ENCODE measurements around the gene PTPRM.

The PTPRM gene

DNA sequence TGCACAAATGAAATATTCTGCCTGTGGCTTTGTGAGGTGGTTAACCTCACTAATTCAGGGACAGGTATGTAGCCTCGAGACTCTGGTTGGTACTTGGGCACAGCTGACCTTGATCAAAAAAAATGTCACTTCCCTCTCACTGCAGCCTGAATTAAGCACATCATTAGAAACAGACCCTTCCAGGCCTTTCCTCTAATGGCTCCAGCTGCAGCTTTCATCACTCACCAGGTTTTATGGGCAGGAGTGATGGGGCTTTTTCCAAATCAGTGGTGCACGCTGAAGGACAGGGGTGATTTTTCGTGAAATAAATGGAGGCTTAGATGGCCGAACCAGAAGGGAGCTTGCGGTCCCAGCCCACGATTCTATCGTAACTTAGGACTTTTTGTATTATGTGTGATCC lies 829.1 kb downstream of the PTPRM start:
- Histone ChIP-seq H3K36me3 (ENCODE audit: insufficient read depth, low read length) (no peaks in the 10 kb centered on the region), H3K9ac (ENCODE audit: low read depth, low read length, poor library complexity, severe bottlenecking) (no peak overlapping the region), H3K4me2 (ENCODE audit: low read depth, low read length, poor library complexity, severe bottlenecking) (no peak overlapping the region), H3K9me3 (ENCODE audit: insufficient read depth, low read depth, low read length) (no peaks in the 10 kb centered on the region), H4K20me1 (ENCODE audit: insufficient read depth, low read length, poor library complexity, severe bottlenecking) (no peaks in the 10 kb centered on the region), H3K9me2 (replicated peaks; ENCODE audit: low read depth, low read length) (no peaks in the 10 kb centered on the region), H3K27me3 (ENCODE audit: insufficient read depth, low read length, poor library complexity, severe bottlenecking) (no peaks in the 10 kb centered on the region), H2AFZ (ENCODE audit: low read length) (no peak overlapping the region), H3K79me2 (ENCODE audit: insufficient read depth, low read length) (no peaks in the 10 kb centered on the region), H3K4me3 (ENCODE audit: low read length, poor library complexity, severe bottlenecking) (no peak overlapping the region), H3K4me1 (ENCODE audit: insufficient read depth, low read length, poor library complexity, severe bottlenecking) (no peaks in the 10 kb centered on the region), H3F3A (ENCODE audit: low read depth) (no peaks in the 10 kb centered on the region)
- TF ChIP-seq EZH2phosphoT487 (IDR thresholded peaks at IDR 0.05; ENCODE audit: borderline replicate concordance), result no peak
- TF ChIP-seq, protein P1, sequence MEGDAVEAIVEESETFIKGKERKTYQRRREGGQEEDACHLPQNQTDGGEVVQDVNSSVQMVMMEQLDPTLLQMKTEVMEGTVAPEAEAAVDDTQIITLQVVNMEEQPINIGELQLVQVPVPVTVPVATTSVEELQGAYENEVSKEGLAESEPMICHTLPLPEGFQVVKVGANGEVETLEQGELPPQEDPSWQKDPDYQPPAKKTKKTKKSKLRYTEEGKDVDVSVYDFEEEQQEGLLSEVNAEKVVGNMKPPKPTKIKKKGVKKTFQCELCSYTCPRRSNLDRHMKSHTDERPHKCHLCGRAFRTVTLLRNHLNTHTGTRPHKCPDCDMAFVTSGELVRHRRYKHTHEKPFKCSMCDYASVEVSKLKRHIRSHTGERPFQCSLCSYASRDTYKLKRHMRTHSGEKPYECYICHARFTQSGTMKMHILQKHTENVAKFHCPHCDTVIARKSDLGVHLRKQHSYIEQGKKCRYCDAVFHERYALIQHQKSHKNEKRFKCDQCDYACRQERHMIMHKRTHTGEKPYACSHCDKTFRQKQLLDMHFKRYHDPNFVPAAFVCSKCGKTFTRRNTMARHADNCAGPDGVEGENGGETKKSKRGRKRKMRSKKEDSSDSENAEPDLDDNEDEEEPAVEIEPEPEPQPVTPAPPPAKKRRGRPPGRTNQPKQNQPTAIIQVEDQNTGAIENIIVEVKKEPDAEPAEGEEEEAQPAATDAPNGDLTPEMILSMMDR (conservative IDR thresholded peaks at IDR 0.05; ENCODE audit: low read length), result no peak

DNA sequence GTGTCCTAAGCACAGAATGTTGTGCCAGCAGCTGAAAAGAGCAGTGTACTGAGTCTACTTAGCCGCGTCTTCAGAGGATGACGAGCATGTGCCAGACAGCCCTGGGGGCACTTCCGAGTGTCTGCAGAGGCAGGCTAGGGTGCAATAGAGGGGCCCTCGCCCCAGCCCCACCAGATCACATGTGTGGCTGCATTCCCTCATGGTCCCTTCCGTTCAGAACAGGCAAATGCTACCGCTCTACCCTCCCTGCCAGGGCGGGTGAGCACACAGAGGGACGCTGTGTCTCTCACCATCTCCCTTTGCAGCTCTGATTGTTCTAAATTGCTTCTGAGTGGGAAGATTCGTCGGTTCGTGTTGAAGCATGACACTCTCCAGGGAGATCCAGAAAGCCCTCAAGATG lies 829.9 kb downstream of the PTPRM start:
- H3K27me3 ChIP-seq (ENCODE audit: insufficient read depth, low read length, poor library complexity, severe bottlenecking), result no peaks in the 10 kb centered on the region
- TF ChIP-seq EZH2phosphoT487 (IDR thresholded peaks at IDR 0.05; ENCODE audit: borderline replicate concordance), result no peak
- TF ChIP-seq, protein P1 (conservative IDR thresholded peaks at IDR 0.05; ENCODE audit: low read length), result no peak
- no peaks in the 10 kb centered on the region for H3K4me1 ChIP-seq (ENCODE audit: insufficient read depth, low read length, poor library complexity, severe bottlenecking)
- H3K9me2 ChIP-seq (replicated peaks; ENCODE audit: low read depth, low read length), result no peaks in the 10 kb centered on the region
- no peaks in the 10 kb centered on the region for H3F3A ChIP-seq (ENCODE audit: low read depth)
- H3K9ac ChIP-seq (ENCODE audit: low read depth, low read length, poor library complexity, severe bottlenecking), result no peak overlapping the region
- H3K79me2 ChIP-seq (ENCODE audit: insufficient read depth, low read length), result no peaks in the 10 kb centered on the region
- no peak overlapping the region for H2AFZ ChIP-seq (ENCODE audit: low read length)
- H3K4me3 ChIP-seq (ENCODE audit: low read length, poor library complexity, severe bottlenecking), result no peak overlapping the region
- no peaks in the 10 kb centered on the region for H4K20me1 ChIP-seq (ENCODE audit: insufficient read depth, low read length, poor library complexity, severe bottlenecking)
- H3K36me3 ChIP-seq (ENCODE audit: insufficient read depth, low read length), result no peaks in the 10 kb centered on the region
- H3K4me2 ChIP-seq (ENCODE audit: low read depth, low read length, poor library complexity, severe bottlenecking), result no peak overlapping the region
- no peaks in the 10 kb centered on the region for H3K9me3 ChIP-seq (ENCODE audit: insufficient read depth, low read depth, low read length)

DNA sequence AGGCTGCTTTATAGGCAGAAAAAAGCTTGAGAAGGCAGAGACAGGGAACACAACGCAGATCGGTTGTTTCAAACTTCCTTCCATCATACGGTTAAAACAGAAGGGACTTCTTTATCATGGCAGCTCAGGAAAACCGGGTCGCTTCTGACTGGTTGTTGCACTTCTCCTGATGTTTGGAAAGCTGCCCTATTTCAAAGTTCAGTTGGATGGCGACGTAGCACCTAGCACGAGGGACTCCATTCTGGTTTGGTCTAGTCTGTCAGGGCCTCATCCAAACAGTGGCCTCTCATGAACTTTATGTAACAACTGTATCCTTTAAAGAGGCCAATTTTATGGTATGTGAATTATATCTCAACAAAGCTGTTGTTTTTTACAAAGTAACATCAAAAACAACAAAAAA lies 832.0 kb downstream of the PTPRM start:
- Histone ChIP-seq H3K9me2 (replicated peaks; ENCODE audit: low read depth, low read length) (no peaks in the 10 kb centered on the region), H3K4me3 (ENCODE audit: low read length, poor library complexity, severe bottlenecking) (no peak overlapping the region), H3K9ac (ENCODE audit: low read depth, low read length, poor library complexity, severe bottlenecking) (no peak overlapping the region), H4K20me1 (ENCODE audit: insufficient read depth, low read length, poor library complexity, severe bottlenecking) (no peaks in the 10 kb centered on the region), H3K4me1 (ENCODE audit: insufficient read depth, low read length, poor library complexity, severe bottlenecking) (no peaks in the 10 kb centered on the region), H3K79me2 (ENCODE audit: insufficient read depth, low read length) (no peaks in the 10 kb centered on the region), H3K9me3 (ENCODE audit: insufficient read depth, low read depth, low read length) (no peaks in the 10 kb centered on the region), H3K27me3 (ENCODE audit: insufficient read depth, low read length, poor library complexity, severe bottlenecking) (no peaks in the 10 kb centered on the region), H2AFZ (ENCODE audit: low read length) (no peak overlapping the region), H3K36me3 (ENCODE audit: insufficient read depth, low read length) (no peaks in the 10 kb centered on the region), H3K4me2 (ENCODE audit: low read depth, low read length, poor library complexity, severe bottlenecking) (no peak overlapping the region), H3F3A (ENCODE audit: low read depth) (no peaks in the 10 kb centered on the region)
- TF ChIP-seq, protein P1 (conservative IDR thresholded peaks at IDR 0.05; ENCODE audit: low read length), result no peak
- no peak for TF ChIP-seq EZH2phosphoT487 (IDR thresholded peaks at IDR 0.05; ENCODE audit: borderline replicate concordance)

Data from Loucy (cell line).